HG03108 (cell line): ENCODE data around the gene ZBTB16.

Experiments used
- ATAC-seq: cut with Tn5 transposase; IDR thresholded peaks from one replicate; pipeline ENCODE4 v1.9.1; 2021; ENCODE audit warnings: moderate library complexity; ENCODE audit not compliant: unreplicated experiment

Gene ZBTB16

GRCh38 chr11:114125531-114125930 lies 66.0 kb downstream of the ZBTB16 start:
- no peak for ATAC-seq

GRCh38 chr11:114125959-114126358 lies 66.4 kb downstream of the ZBTB16 start:
- no peak for ATAC-seq

GRCh38 chr11:114128399-114128798 lies 68.9 kb downstream of the ZBTB16 start:
- ATAC-seq: no peak

- ATAC-seq: no peak
Observed at GRCh38 chr11:114129142-114129541, 69.6 kb downstream of the ZBTB16 start.

- ATAC-seq: no peak
Observed at GRCh38 chr11:114129699-114130098, 70.2 kb downstream of the ZBTB16 start.

- no peak for ATAC-seq
Observed at GRCh38 chr11:114130115-114130576, 70.6 kb downstream of the ZBTB16 start.

GRCh38 chr11:114130629-114131277 lies 71.2 kb downstream of the ZBTB16 start:
- no peak for ATAC-seq

GRCh38 chr11:114131461-114131864 lies 72.0 kb downstream of the ZBTB16 start:
- no peak for ATAC-seq

- no peak for ATAC-seq
Observed at GRCh38 chr11:114132417-114132816, 72.9 kb downstream of the ZBTB16 start.

- no peak for ATAC-seq
Observed at GRCh38 chr11:114132944-114133394, 73.5 kb downstream of the ZBTB16 start.

GRCh38 chr11:114133548-114134329 lies 74.2 kb downstream of the ZBTB16 start:
- ATAC-seq: no peak

GRCh38 chr11:114134870-114135269 lies 75.4 kb downstream of the ZBTB16 start:
- ATAC-seq: no peak

- ATAC-seq: no peak
Observed at GRCh38 chr11:114135737-114136151, 76.2 kb downstream of the ZBTB16 start.

- ATAC-seq: no peak
Observed at GRCh38 chr11:114136686-114137640, 77.5 kb downstream of the ZBTB16 start.

- no peak for ATAC-seq
Observed at GRCh38 chr11:114137838-114138237, 78.3 kb downstream of the ZBTB16 start.

- ATAC-seq: no peak
Observed at GRCh38 chr11:114138411-114138810, 78.9 kb downstream of the ZBTB16 start.

GRCh38 chr11:114140826-114141225 lies 81.3 kb downstream of the ZBTB16 start:
- no peak for ATAC-seq

- ATAC-seq: no peak
Observed at GRCh38 chr11:114141863-114142580, 82.5 kb downstream of the ZBTB16 start.

- ATAC-seq: no peak
Observed at GRCh38 chr11:114142707-114143106, 83.2 kb downstream of the ZBTB16 start.

GRCh38 chr11:114145166-114145775 lies 85.8 kb downstream of the ZBTB16 start:
- ATAC-seq: no peak
